ENCODE data around the gene GLCCI1.

GLCCI1 gene

GRCh38 chr7:7969306-7970236 lies 975 bp downstream of the GLCCI1 start:
- H3K9ac ChIP-seq (ENCODE audit: low read length): peak overlapping the region; percentile 96
- no peaks in the 10 kb centered on the region for H3K9me3 ChIP-seq (ENCODE audit: low read length)
- H3K9me2 ChIP-seq (ENCODE audit: low read depth, low read length): no peaks in the 10 kb centered on the region
- H4K20me1 ChIP-seq (ENCODE audit: insufficient read depth, low read length): no peaks in the 10 kb centered on the region
- no peak for TF ChIP-seq EZH2 (IDR thresholded peaks at IDR 0.05; ENCODE audit: borderline replicate concordance, low read length)
- TF ChIP-seq, protein P1, sequence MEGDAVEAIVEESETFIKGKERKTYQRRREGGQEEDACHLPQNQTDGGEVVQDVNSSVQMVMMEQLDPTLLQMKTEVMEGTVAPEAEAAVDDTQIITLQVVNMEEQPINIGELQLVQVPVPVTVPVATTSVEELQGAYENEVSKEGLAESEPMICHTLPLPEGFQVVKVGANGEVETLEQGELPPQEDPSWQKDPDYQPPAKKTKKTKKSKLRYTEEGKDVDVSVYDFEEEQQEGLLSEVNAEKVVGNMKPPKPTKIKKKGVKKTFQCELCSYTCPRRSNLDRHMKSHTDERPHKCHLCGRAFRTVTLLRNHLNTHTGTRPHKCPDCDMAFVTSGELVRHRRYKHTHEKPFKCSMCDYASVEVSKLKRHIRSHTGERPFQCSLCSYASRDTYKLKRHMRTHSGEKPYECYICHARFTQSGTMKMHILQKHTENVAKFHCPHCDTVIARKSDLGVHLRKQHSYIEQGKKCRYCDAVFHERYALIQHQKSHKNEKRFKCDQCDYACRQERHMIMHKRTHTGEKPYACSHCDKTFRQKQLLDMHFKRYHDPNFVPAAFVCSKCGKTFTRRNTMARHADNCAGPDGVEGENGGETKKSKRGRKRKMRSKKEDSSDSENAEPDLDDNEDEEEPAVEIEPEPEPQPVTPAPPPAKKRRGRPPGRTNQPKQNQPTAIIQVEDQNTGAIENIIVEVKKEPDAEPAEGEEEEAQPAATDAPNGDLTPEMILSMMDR (IDR thresholded peaks at IDR 0.05; ENCODE audit: low read length): peak; percentile 19; the same call in 1 of the 2 replicates
- peaks cover 52% of the 10 kb centered on the region for H3K4me1 ChIP-seq (ENCODE audit: insufficient read depth, low read length, severe bottlenecking)
- peak overlapping the region; percentile 95 for H3K27ac ChIP-seq (ENCODE audit: low read depth, low read length, poor library complexity, severe bottlenecking)
- peak overlapping the region; percentile 95 for H3K4me3 ChIP-seq (ENCODE audit: low read depth, low read length, poor library complexity, severe bottlenecking)
- H2AFZ ChIP-seq (ENCODE audit: low read length): no peak overlapping the region
- H3K79me2 ChIP-seq (ENCODE audit: insufficient read depth, low read length): peaks cover 50% of the 10 kb centered on the region
- no peaks in the 10 kb centered on the region for H3F3A ChIP-seq (ENCODE audit: insufficient read depth, low read length)
- H3K27me3 ChIP-seq (ENCODE audit: insufficient read depth, low read length): no peaks in the 10 kb centered on the region
- peak overlapping the region; percentile 93 for H3K4me2 ChIP-seq (ENCODE audit: low read length)
- peaks cover 4% of the 10 kb centered on the region; the same call in 1 of the 2 replicates for H3K36me3 ChIP-seq (ENCODE audit: insufficient read depth, low read length)

GRCh38 chr7:7970237-7970530 lies 1.6 kb downstream of the GLCCI1 start:
- H2AFZ ChIP-seq (ENCODE audit: low read length): no peak overlapping the region
- H3K4me1 ChIP-seq (ENCODE audit: insufficient read depth, low read length, severe bottlenecking): peaks cover 54% of the 10 kb centered on the region
- H3K4me2 ChIP-seq (ENCODE audit: low read length): peak overlapping the region; percentile 93
- peak overlapping the region; percentile 95 for H3K4me3 ChIP-seq (ENCODE audit: low read depth, low read length, poor library complexity, severe bottlenecking)
- no peaks in the 10 kb centered on the region for H3K9me2 ChIP-seq (ENCODE audit: low read depth, low read length)
- H3K9me3 ChIP-seq (ENCODE audit: low read length): no peaks in the 10 kb centered on the region
- no peak for TF ChIP-seq EZH2 (IDR thresholded peaks at IDR 0.05; ENCODE audit: borderline replicate concordance, low read length)
- TF ChIP-seq, protein P1 (IDR thresholded peaks at IDR 0.05; ENCODE audit: low read length): no peak
- H3K27ac ChIP-seq (ENCODE audit: low read depth, low read length, poor library complexity, severe bottlenecking): peak overlapping the region; percentile 95
- no peaks in the 10 kb centered on the region for H3K27me3 ChIP-seq (ENCODE audit: insufficient read depth, low read length)
- H3F3A ChIP-seq (ENCODE audit: insufficient read depth, low read length): no peaks in the 10 kb centered on the region
- peak overlapping the region; percentile 81 for H3K9ac ChIP-seq (ENCODE audit: low read length)
- H3K79me2 ChIP-seq (ENCODE audit: insufficient read depth, low read length): peaks cover 56% of the 10 kb centered on the region
- peaks cover 8% of the 10 kb centered on the region; the same call in 1 of the 2 replicates for H3K36me3 ChIP-seq (ENCODE audit: insufficient read depth, low read length)
- no peaks in the 10 kb centered on the region for H4K20me1 ChIP-seq (ENCODE audit: insufficient read depth, low read length)

DNA sequence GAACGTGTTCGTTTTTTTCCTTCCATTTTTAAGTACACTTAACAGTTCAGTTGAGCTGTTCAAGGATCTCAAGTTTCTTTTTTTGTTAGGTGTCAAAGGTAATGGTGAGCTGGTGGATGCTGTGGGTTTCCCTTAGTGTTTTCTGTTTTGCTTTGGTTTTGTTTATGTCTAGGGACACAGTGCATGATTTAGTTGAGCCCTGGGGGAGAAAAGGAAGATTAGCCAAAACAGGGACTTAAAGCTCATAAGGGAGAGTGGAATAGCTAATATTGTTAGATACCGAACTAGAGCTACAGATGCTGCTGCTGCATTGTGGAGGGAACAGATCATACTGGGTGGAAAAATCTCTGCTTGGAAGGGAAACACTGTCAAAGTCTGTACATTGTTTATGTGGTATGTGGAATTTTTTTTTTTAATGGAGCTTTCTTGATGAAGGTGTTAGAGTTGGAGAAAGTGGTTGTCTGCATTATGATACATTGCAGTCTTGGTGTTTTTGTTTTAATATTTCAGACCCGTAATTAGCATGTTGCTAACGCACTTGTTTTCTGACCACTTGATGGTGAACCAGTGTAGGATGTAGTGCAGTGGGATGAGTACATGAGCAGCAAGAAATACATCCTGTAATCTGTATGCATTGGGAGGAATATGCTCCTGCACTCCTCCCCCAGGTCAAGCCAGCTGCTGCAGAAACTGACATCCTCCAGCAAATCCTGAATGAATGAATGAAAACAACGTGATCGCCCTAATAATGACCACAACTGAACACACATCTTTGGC lies 2.1 kb downstream of the GLCCI1 start:
- peaks cover 54% of the 10 kb centered on the region for H3K4me1 ChIP-seq (ENCODE audit: insufficient read depth, low read length, severe bottlenecking)
- TF ChIP-seq, protein P1 (IDR thresholded peaks at IDR 0.05; ENCODE audit: low read length): no peak; the same call in 1 of the 2 replicates
- no peak for TF ChIP-seq EZH2 (IDR thresholded peaks at IDR 0.05; ENCODE audit: borderline replicate concordance, low read length)
- peak overlapping the region; percentile 81 for H3K9ac ChIP-seq (ENCODE audit: low read length)
- H3F3A ChIP-seq (ENCODE audit: insufficient read depth, low read length): no peaks in the 10 kb centered on the region
- peak overlapping the region; percentile 95 for H3K4me3 ChIP-seq (ENCODE audit: low read depth, low read length, poor library complexity, severe bottlenecking)
- peaks cover 8% of the 10 kb centered on the region; the same call in 1 of the 2 replicates for H3K36me3 ChIP-seq (ENCODE audit: insufficient read depth, low read length)
- no peaks in the 10 kb centered on the region for H3K27me3 ChIP-seq (ENCODE audit: insufficient read depth, low read length)
- H3K79me2 ChIP-seq (ENCODE audit: insufficient read depth, low read length): peaks cover 61% of the 10 kb centered on the region
- peak overlapping the region; percentile 93 for H3K4me2 ChIP-seq (ENCODE audit: low read length)
- H3K9me3 ChIP-seq (ENCODE audit: low read length): no peaks in the 10 kb centered on the region
- no peaks in the 10 kb centered on the region for H3K9me2 ChIP-seq (ENCODE audit: low read depth, low read length)
- H2AFZ ChIP-seq (ENCODE audit: low read length): no peak overlapping the region
- H3K27ac ChIP-seq (ENCODE audit: low read depth, low read length, poor library complexity, severe bottlenecking): peak overlapping the region; percentile 95
- H4K20me1 ChIP-seq (ENCODE audit: insufficient read depth, low read length): no peaks in the 10 kb centered on the region

All from OCI-LY1 (cell line).